ENCODE data around the gene SLC26A6. TPM values are rescaled to one million over a fixed set of nuclear protein-coding genes. Genes with fewer than 3 reads are reported as not detected.

The SLC26A6 gene
- polyA plus RNA-seq, 4 donors = 10.7 to 33.1 (median 23.9) TPM

- no peak for DNase-seq (ENCODE audit: low read depth in 4 of 4, low spot score in 3 of 4)
These were observed 53.4 kb downstream of the SLC26A6 start for GRCh38 chr3:48581621-48582481.

- no peak for DNase-seq (ENCODE audit: low read depth in 4 of 4, low spot score in 3 of 4)
These were observed 58.6 kb downstream of the SLC26A6 start for GRCh38 chr3:48576647-48577046.

Other genes starting within 250 kb of the SLC26A6 start
- 100 to 1,000 TPM in 3 of 4 donors, 10 to 100 TPM in 1; 60.5 to 226 (median 169) TPM for gene PLXNB1, start 205.4 kb downstream of the SLC26A6 start, polyA plus RNA-seq (ENCODE audit: insufficient read length in 4 of 4)
- 10 to 100 TPM; 15.5 to 28.3 (median 24.3) TPM for gene CCDC51, start 195.3 kb downstream of the SLC26A6 start, polyA plus RNA-seq (ENCODE audit: insufficient read length in 4 of 4)
- 100 to 1,000 TPM; 228 to 350 (median 273) TPM for gene TMA7, start 195.2 kb downstream of the SLC26A6 start, polyA plus RNA-seq (ENCODE audit: insufficient read length in 4 of 4)
- gene ATRIP, start 188.7 kb downstream of the SLC26A6 start, polyA plus RNA-seq (ENCODE audit: insufficient read length in 4 of 4) = 10 to 100 TPM; 13.1 to 16.4 (median 13.5) TPM
- 100 to 1,000 TPM; 106 to 114 (median 109) TPM for gene SHISA5, start 131.3 kb downstream of the SLC26A6 start, polyA plus RNA-seq (ENCODE audit: insufficient read length in 4 of 4)
- 1 to 10 TPM; 2.9 to 6.5 (median 5.5) TPM for gene PFKFB4, start 78.7 kb downstream of the SLC26A6 start, polyA plus RNA-seq (ENCODE audit: insufficient read length in 4 of 4)
- gene UCN2, start 71.7 kb downstream of the SLC26A6 start, polyA plus RNA-seq (ENCODE audit: insufficient read length in 4 of 4) = under 1 TPM; 0.22 to 0.64 (median 0.52) TPM
- gene COL7A1, start 40.1 kb downstream of the SLC26A6 start, polyA plus RNA-seq (ENCODE audit: insufficient read length in 4 of 4) = 10 to 100 TPM; 13.3 to 28.7 (median 14.2) TPM
- gene UQCRC1, start 25.8 kb downstream of the SLC26A6 start, polyA plus RNA-seq (ENCODE audit: insufficient read length in 4 of 4) = 100 to 1,000 TPM; 124 to 300 (median 248) TPM
- gene TMEM89, start 13.7 kb downstream of the SLC26A6 start, polyA plus RNA-seq (ENCODE audit: insufficient read length in 4 of 4) = not detected
- gene CELSR3, start 27.4 kb upstream of the SLC26A6 start, polyA plus RNA-seq (ENCODE audit: insufficient read length in 4 of 4) = 1 to 10 TPM in 3 of 4 donors, under 1 TPM in 1; 0.67 to 1.3 (median 1.2) TPM
- gene NCKIPSD, start 50.5 kb upstream of the SLC26A6 start, polyA plus RNA-seq (ENCODE audit: insufficient read length in 4 of 4) = 10 to 100 TPM; 12.0 to 23.1 (median 17.5) TPM
- 100 to 1,000 TPM; 159 to 304 (median 204) TPM for gene IP6K2, start 81.8 kb upstream of the SLC26A6 start, polyA plus RNA-seq (ENCODE audit: insufficient read length in 4 of 4)
- gene PRKAR2A, start 212.4 kb upstream of the SLC26A6 start, polyA plus RNA-seq (ENCODE audit: insufficient read length in 4 of 4) = 10 to 100 TPM; 31.6 to 50.0 (median 40.4) TPM

Measured in left renal pelvis (tissue), 4 donors.